Measurements from ENCODE around the gene TNFRSF17. TPM values are rescaled to one million over a fixed set of nuclear protein-coding genes. Genes with fewer than 3 reads are reported as not detected.
"Not testable (repeated sequence)": the region's sequence is repeated elsewhere in the genome, so short reads cannot be mapped to it uniquely, and the experiment has no call there.

The TNFRSF17 gene
- total RNA-seq, result 2.0 TPM

GRCh38 chr16:11964761-11965551, at the start of gene TNFRSF17:
TSS of gene TNFRSF17 (plus strand) at chr16:11965210. CDS start at chr16:11965325, 115 bp downstream.
- no peak for DNase-seq (ENCODE audit: low spot score in 2 of 2)
- no peak for FAIRE-seq

GRCh38 chr16:11915644-11916523, 49.1 kb upstream of the TNFRSF17 start, which contains the start of gene GSPT1:
TSS of gene GSPT1 (minus strand) at chr16:11915956. CDS start at chr16:11915720, 236 bp downstream.
- DNase-seq (ENCODE audit: low spot score in 2 of 2) (peak; percentile 91 to 94), FAIRE-seq (no peak)

- no peak for FAIRE-seq
Measured at GRCh38 chr16:11916524-11917285, 48.3 kb upstream of the TNFRSF17 start.

GRCh38 chr16:11924046-11924445, 41.0 kb upstream of the TNFRSF17 start:
- DNase-seq (ENCODE audit: low spot score in 2 of 2), result not testable (repeated sequence)

More at GRCh38 chr16:11916524-11917285, 48.3 kb upstream of the TNFRSF17 start:
- peak in 1 of 2 donors; percentile 42 for DNase-seq (ENCODE audit: low spot score in 2 of 2)

DNA sequence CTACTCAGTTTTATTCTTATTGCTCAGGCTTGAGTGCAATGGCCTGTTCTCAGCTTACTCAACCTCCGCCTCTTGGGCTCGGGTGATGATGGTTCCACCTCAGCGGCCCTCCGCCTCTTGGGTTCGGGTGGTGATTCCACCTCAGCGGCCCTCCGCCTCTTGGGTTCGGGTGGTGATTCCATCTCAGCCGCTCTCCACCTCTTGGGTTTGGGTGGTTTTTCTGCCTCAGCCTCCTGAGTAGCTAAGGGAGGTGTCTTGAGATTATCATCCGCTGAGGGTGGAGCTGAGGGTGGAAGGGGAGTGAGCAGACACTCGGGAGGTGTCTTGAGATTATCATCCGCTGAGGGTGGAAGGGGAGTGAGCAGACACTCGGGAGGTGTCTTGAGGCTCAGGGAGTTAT, 37.7 kb upstream of the TNFRSF17 start:
- DNase-seq (ENCODE audit: low spot score in 2 of 2); FAIRE-seq: not testable (repeated sequence)

More at GRCh38 chr16:11924046-11924445, 41.0 kb upstream of the TNFRSF17 start:
- not testable (repeated sequence) for FAIRE-seq

DNA sequence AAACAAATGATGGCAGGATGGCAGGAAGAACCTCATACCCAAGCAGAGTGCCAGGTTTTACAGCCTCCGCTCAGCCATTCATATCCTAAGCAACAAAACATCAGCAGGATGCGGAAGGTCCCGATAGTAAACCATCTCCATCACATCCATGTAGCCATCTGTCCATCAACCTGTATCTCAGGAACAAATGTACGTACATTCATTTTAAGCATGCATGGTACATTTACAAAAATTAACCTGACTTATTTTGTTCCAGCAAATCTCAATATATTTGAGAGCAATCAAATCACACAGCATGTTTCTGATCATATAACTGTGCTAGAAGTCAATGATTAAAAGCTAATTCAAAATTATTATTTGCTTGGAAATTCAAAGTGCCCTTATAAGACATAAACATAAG, 23.1 kb upstream of the TNFRSF17 start, which contains the start of gene NPIPB2:
NPIPB2 (minus strand) TSS at position 101 of the 400 bp plus-strand sequence; CDS start at position 101, 0 bp downstream.
- not testable (repeated sequence) for FAIRE-seq; DNase-seq (ENCODE audit: low spot score in 2 of 2)

GRCh38 chr16:11946433-11946832, 18.6 kb upstream of the TNFRSF17 start:
- no peak for FAIRE-seq

GRCh38 chr16:11948819-11949218, 16.2 kb upstream of the TNFRSF17 start:
- no peak for DNase-seq (ENCODE audit: low spot score in 2 of 2)
- no peak for FAIRE-seq

More at GRCh38 chr16:11946433-11946832, 18.6 kb upstream of the TNFRSF17 start:
- DNase-seq (ENCODE audit: low spot score in 2 of 2), result no peak

DNA sequence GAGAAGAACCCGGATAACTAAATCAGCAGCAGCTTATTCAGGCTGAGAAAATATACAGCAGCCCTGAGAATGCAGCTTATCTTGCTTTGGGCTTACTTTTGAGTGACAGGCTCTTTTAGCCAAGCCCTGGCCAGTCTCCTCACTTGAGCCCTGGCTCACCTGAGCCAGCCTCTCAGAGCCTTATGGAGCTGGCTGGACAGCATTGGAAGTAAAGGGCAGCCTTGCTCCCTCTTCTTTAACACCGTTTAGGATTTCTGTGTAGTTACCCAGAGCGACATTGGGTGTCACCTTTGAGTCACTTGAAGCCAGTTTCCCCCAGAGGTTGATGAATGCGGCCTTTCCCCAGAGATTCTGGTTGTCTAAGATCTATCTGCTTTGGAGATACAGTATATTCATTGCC, 15.5 kb upstream of the TNFRSF17 start:
- no peak for FAIRE-seq
- DNase-seq (ENCODE audit: low spot score in 2 of 2), result peak; percentile 54 to 57

DNA sequence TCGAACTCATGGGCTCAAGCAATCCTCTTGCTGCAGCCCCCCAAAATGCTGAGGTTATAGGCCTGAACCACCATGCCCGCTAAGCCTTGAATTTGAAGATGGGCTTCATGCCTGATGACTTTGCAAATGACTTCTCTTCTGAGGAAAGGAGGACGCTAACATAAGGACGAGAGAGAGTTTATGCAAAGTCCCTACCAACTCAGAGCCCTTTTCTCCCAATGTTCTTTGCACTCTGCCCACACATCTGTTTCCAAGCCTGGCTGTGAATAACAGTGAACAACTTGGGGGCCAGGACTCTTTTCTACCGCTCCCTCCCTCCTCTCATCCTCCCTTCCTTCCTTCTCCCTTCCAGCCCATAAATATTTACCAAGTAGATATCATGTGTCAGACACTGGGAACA, 14.6 kb upstream of the TNFRSF17 start:
- FAIRE-seq (no peak), DNase-seq (ENCODE audit: low spot score in 2 of 2) (no peak)

GRCh38 chr16:11953576-11953975, 11.4 kb upstream of the TNFRSF17 start:
- not testable (repeated sequence) for DNase-seq (ENCODE audit: low spot score in 2 of 2); FAIRE-seq

GRCh38 chr16:11955713-11956123, 9.3 kb upstream of the TNFRSF17 start:
- FAIRE-seq (no peak), DNase-seq (ENCODE audit: low spot score in 2 of 2) (no peak)

DNA sequence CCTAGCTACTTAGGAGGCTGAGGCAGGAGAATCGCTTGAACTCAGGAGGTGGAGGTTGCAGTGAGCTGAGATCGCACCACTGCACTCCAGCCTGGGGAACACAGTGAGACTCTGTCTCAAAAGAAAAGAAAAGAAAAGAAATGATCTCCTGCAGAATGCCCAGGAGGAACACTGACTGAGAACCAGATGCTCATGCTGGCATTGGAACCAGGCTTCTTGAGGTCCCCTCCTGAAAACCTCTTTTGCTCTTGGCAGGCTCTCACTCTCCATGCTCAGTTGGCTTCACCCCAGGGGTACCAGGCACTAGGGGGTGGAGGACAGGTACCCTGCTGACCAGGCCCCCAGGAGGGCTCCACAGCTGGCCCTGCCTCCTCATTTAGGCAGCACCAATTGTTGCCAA, 8.5 kb upstream of the TNFRSF17 start:
- FAIRE-seq, result no peak
- DNase-seq (ENCODE audit: low spot score in 2 of 2), result no peak

GRCh38 chr16:11957591-11958395, 7.2 kb upstream of the TNFRSF17 start:
- FAIRE-seq (no peak), DNase-seq (ENCODE audit: low spot score in 2 of 2) (no peak)

GRCh38 chr16:11962457-11962856, 2.6 kb upstream of the TNFRSF17 start:
- not testable (repeated sequence) for DNase-seq (ENCODE audit: low spot score in 2 of 2); FAIRE-seq

DNA sequence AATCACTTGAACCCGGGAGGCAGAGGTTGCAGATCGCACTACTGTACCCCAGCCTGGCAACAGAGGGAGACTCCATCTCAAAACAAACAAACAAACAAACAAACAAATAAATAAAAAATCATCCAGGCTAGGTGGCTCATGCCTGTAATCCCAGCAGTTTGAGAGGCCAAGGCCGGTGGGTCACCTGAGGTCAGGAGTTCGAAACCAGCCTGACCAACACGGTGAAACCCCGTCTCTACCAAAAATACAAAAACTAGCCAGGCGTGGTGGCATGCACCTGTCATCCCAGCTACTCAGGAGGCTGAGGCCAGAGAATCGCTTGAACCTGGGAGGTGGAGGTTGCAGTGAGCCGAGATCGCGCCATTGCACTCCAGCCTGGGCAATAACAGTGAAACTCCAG, 2.0 kb upstream of the TNFRSF17 start:
- not testable (repeated sequence) for FAIRE-seq; DNase-seq (ENCODE audit: low spot score in 2 of 2)

DNA sequence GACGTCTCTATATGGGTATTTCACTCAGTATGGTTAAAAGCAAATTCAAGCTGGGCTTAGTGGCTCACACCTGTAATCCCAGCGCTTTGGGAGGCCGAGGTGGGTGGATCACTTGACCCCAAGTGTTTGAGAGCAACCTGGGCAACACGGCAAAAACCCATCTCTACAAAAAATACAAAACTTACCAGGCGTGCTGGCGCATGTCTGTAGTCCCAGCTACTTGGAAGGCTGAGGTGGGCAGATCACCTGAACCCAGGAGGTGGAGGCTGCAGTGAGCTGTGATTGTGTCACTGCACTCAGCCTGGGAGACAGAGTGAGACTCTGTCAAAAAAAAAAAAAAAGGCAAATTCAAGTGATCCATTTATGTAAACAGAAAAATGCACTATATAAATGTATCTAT, 1.3 kb upstream of the TNFRSF17 start:
- FAIRE-seq (no peak), DNase-seq (ENCODE audit: low spot score in 2 of 2) (no peak)

GRCh38 chr16:11966173-11966572, 1.2 kb downstream of the TNFRSF17 start:
- no peak for FAIRE-seq
- DNase-seq (ENCODE audit: low spot score in 2 of 2), result no peak

All from frontal cortex (tissue), 4 donors.